ENCODE data around the gene BEND6.

The BEND6 gene

GRCh38 chr6:56946368-56946767, 8.5 kb upstream of the BEND6 start:
- H3K4me3 ChIP-seq (ENCODE audit: low read length) = no peak overlapping the region
- 0 out of 2 replicates have a peak, but pooled peaks cover 4% of the 10 kb centered on the region for H3K36me3 ChIP-seq (ENCODE audit: insufficient read depth, low read depth, low read length)
- no peaks in the 10 kb centered on the region for H3K4me1 ChIP-seq (ENCODE audit: insufficient read depth, low read length)
- 0 out of 2 replicates have a peak, but pooled peaks cover 2% of the 10 kb centered on the region for H3K9me3 ChIP-seq (ENCODE audit: insufficient read depth, low read depth, low read length)
- H3K27ac ChIP-seq (ENCODE audit: low read length) = no peak overlapping the region
- no peaks in the 10 kb centered on the region for H3K27me3 ChIP-seq (ENCODE audit: insufficient read depth, low read length)
- no peak overlapping the region for H3K9ac ChIP-seq (ENCODE audit: low read depth, low read length)

- Histone ChIP-seq H3K27me3 (ENCODE audit: insufficient read depth, low read length) (peaks cover 9% of the 10 kb centered on the region), H3K27ac (ENCODE audit: low read length) (no peak overlapping the region), H3K9ac (ENCODE audit: low read depth, low read length) (no peak overlapping the region), H3K4me1 (ENCODE audit: insufficient read depth, low read length) (0 out of 2 replicates have a peak, but pooled peaks cover under 1% of the 10 kb centered on the region), H3K4me3 (ENCODE audit: low read length) (no peak overlapping the region), H3K36me3 (ENCODE audit: insufficient read depth, low read depth, low read length) (0 out of 2 replicates have a peak, but pooled peaks cover 4% of the 10 kb centered on the region), H3K9me3 (ENCODE audit: insufficient read depth, low read depth, low read length) (no peaks in the 10 kb centered on the region)
Measured at GRCh38 chr6:56947924-56948323, 7.0 kb upstream of the BEND6 start.

DNA sequence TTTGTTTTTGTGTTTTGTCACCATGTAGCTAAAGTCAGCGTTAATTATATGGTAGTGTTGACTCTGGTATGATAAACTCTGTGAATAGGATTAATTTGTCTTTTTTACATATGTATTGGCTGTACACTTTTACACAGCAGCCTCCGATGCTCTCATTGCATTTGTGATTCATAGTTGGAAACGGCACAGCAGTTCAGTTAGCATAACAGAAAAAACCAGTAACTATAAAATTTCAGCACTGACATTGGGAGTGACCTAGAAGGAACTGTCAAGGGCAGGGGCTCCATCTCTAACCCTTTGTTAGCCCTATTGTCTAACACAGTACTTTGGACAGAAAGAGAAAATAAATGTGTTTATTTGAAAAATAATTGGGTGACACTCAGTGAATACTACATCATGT, 5.6 kb upstream of the BEND6 start:
- Histone ChIP-seq H3K27ac (ENCODE audit: low read length) (no peak overlapping the region), H3K4me3 (ENCODE audit: low read length) (no peak overlapping the region), H3K36me3 (ENCODE audit: insufficient read depth, low read depth, low read length) (0 out of 2 replicates have a peak, but pooled peaks cover 4% of the 10 kb centered on the region), H3K9ac (ENCODE audit: low read depth, low read length) (no peak overlapping the region), H3K9me3 (ENCODE audit: insufficient read depth, low read depth, low read length) (no peaks in the 10 kb centered on the region), H3K4me1 (ENCODE audit: insufficient read depth, low read length) (peaks cover 6% of the 10 kb centered on the region; the same call in 1 of the 2 replicates), H3K27me3 (ENCODE audit: insufficient read depth, low read length) (peaks cover 22% of the 10 kb centered on the region)

DNA sequence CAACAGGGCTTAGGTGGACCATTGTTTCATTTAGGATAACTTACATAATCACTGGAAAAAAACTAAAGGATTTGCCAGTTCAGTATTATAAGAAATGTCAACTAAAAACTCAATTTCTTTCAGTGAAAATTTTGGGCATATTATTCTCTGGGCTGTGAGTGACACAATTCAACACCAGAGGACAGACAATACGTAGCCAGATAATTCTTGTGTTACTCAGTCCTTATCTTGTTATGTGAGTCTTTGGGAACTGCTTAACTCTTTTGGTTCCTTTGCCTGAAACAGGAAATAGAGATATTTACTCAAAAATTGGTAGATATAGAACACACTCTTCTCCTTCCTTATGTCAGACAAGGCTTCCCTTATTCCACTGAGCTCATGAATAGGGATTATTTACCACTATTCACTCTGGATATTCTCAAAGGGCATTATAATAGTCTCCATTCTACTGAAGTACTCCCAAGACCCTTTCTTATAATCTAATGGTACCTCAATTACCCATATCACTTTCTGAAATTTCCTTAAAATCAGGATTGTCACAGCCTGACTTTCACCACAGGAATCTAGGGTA, 4.9 kb upstream of the BEND6 start:
- Histone ChIP-seq H3K27ac (ENCODE audit: low read length) (no peak overlapping the region), H3K9ac (ENCODE audit: low read depth, low read length) (no peak overlapping the region), H3K4me3 (ENCODE audit: low read length) (no peak overlapping the region), H3K4me1 (ENCODE audit: insufficient read depth, low read length) (peaks cover 6% of the 10 kb centered on the region; the same call in 1 of the 2 replicates), H3K27me3 (ENCODE audit: insufficient read depth, low read length) (peaks cover 25% of the 10 kb centered on the region), H3K36me3 (ENCODE audit: insufficient read depth, low read depth, low read length) (0 out of 2 replicates have a peak, but pooled peaks cover 4% of the 10 kb centered on the region), H3K9me3 (ENCODE audit: insufficient read depth, low read depth, low read length) (no peaks in the 10 kb centered on the region)

- Histone ChIP-seq H3K36me3 (ENCODE audit: insufficient read depth, low read depth, low read length) (0 out of 2 replicates have a peak, but pooled peaks cover 4% of the 10 kb centered on the region), H3K4me1 (ENCODE audit: insufficient read depth, low read length) (peaks cover 8% of the 10 kb centered on the region), H3K9ac (ENCODE audit: low read depth, low read length) (no peak overlapping the region), H3K27me3 (ENCODE audit: insufficient read depth, low read length) (peaks cover 28% of the 10 kb centered on the region), H3K27ac (ENCODE audit: low read length) (no peak overlapping the region), H3K9me3 (ENCODE audit: insufficient read depth, low read depth, low read length) (no peaks in the 10 kb centered on the region), H3K4me3 (ENCODE audit: low read length) (no peak overlapping the region)
Measured at GRCh38 chr6:56951049-56951831, 3.7 kb upstream of the BEND6 start.

- no peak overlapping the region for H3K27ac ChIP-seq (ENCODE audit: low read length)
- H3K36me3 ChIP-seq (ENCODE audit: insufficient read depth, low read depth, low read length) = no peaks in the 10 kb centered on the region
- peaks cover 11% of the 10 kb centered on the region for H3K4me1 ChIP-seq (ENCODE audit: insufficient read depth, low read length)
- H3K27me3 ChIP-seq (ENCODE audit: insufficient read depth, low read length) = peaks cover 39% of the 10 kb centered on the region
- peak overlapping the region; percentile 90 for H3K4me3 ChIP-seq (ENCODE audit: low read length)
- peak overlapping the region; percentile 87 for H3K9ac ChIP-seq (ENCODE audit: low read depth, low read length)
- no peaks in the 10 kb centered on the region for H3K9me3 ChIP-seq (ENCODE audit: insufficient read depth, low read depth, low read length)
Measured at GRCh38 chr6:56953597-56954402, 1.1 kb upstream of the BEND6 start.

DNA sequence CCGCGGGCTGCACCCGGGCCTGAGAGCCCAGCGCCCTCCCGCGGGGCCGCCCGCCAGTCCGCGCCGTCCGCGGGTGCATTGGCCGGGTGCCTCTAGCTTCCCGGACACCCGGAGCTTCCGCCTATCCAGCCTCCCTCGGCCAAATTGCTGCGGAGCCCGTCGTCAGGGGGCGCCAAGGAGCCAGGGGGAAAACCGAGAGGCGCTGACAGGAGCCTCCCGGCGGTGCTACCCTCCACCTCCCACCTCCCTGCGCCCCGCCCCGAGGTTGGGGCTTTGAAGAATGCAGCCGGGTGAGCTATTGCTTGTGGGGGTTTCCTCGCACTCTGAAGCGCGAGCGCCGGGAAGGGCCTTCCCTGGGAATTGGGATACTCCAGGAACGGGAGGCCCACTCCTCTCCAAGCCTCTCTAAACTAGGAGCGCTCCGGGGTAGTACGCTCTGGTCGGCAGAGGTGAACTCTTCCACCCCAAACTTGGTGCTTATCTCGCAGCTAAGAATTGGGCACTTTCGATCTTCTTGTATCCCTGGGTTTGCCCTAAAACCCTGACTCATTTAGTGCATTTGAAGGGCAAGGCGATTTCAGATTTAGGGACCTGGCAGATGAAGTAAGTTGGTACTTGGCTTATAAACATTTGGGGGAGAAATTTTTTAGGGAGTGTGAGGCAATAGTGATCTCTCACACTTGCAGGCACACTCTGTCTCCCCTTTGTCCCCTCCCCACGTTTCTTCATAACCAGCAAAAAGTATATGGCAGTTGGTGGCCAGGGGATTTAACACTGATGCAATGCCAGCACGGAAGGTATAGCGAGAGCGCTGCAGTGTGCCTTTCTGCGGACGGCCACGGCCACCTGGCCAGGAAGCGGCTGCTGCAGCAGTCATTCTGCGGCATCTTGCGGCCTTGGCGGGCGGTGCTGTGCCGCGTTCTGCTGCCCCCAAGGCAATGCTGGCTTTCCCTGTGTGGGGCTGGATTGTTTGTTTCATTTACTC, 556 bp downstream of the BEND6 start:
- Histone ChIP-seq H3K36me3 (ENCODE audit: insufficient read depth, low read depth, low read length) (no peaks in the 10 kb centered on the region), H3K4me3 (ENCODE audit: low read length) (peak overlapping the region; percentile 88), H3K9ac (ENCODE audit: low read depth, low read length) (peak overlapping the region; percentile 81), H3K27ac (ENCODE audit: low read length) (no peak overlapping the region), H3K9me3 (ENCODE audit: insufficient read depth, low read depth, low read length) (no peaks in the 10 kb centered on the region), H3K27me3 (ENCODE audit: insufficient read depth, low read length) (peaks cover 39% of the 10 kb centered on the region), H3K4me1 (ENCODE audit: insufficient read depth, low read length) (peaks cover 11% of the 10 kb centered on the region)

DNA sequence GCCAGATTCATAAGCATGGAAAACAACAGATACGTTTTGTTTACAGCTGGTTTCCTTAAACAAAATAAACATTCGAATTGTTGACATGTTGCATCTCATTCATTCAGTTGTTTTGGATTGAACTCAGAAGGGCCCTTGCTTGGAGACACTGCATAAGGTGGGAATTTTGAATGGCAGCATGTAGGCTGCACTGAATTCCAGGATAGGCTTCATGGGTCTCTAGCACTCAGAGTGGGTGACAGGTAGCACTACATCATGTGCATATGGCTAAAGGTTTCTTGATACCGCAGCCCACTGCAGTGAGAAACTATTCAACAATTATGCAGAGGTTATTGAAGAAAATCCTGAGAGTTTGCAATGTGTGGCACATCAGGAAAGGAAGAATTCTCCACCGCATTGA, 1.6 kb downstream of the BEND6 start:
- Histone ChIP-seq H3K27ac (ENCODE audit: low read length) (no peak overlapping the region), H3K27me3 (ENCODE audit: insufficient read depth, low read length) (peaks cover 39% of the 10 kb centered on the region), H3K4me3 (ENCODE audit: low read length) (peak overlapping the region; percentile 88), H3K4me1 (ENCODE audit: insufficient read depth, low read length) (peaks cover 11% of the 10 kb centered on the region), H3K9ac (ENCODE audit: low read depth, low read length) (peak overlapping the region; percentile 81; the same call in 1 of the 2 replicates), H3K9me3 (ENCODE audit: insufficient read depth, low read depth, low read length) (no peaks in the 10 kb centered on the region), H3K36me3 (ENCODE audit: insufficient read depth, low read depth, low read length) (no peaks in the 10 kb centered on the region)

DNA sequence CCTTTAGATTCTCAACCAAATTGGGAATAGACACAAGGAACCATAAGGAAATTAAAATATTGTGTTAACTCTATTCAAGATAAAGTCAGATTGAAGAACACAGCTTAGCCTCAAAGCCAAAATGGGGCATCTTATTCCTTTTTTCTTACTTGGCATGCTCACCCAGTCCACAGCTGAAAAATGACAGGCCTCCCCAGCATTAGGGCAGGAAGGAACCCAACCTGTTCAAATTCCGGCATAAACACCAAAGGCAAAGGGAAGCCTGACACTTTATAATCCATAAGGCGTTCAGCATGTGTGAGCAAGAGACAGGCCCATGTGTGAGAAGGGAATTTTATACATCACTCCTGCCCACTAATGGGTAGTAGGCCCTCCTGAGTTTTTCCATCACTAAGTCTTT, 2.9 kb downstream of the BEND6 start:
- H3K4me3 ChIP-seq (ENCODE audit: low read length) = no peak overlapping the region
- H3K36me3 ChIP-seq (ENCODE audit: insufficient read depth, low read depth, low read length) = no peaks in the 10 kb centered on the region
- H3K9me3 ChIP-seq (ENCODE audit: insufficient read depth, low read depth, low read length) = no peaks in the 10 kb centered on the region
- H3K4me1 ChIP-seq (ENCODE audit: insufficient read depth, low read length) = peaks cover 13% of the 10 kb centered on the region
- no peak overlapping the region for H3K9ac ChIP-seq (ENCODE audit: low read depth, low read length)
- no peak overlapping the region for H3K27ac ChIP-seq (ENCODE audit: low read length)
- H3K27me3 ChIP-seq (ENCODE audit: insufficient read depth, low read length) = peaks cover 31% of the 10 kb centered on the region

DNA sequence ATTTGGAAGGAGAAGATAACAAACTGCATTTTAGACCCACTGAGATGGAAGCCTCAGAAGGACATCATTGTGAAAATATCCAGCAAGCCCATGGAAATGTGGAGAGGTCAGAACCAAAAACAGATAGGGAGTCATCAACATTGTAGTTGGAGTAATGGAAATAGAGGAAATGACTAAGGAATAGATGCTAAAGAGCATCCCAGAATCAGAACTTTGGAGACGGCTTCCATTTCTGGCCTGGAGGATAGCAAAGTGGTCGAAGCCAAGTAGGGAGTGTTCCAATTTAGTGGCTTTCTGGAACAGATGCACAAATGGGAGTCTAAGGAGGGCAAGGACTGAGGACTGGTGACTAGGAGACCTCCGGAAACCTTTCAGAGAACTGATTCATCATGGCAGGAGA, 3.6 kb downstream of the BEND6 start:
- peaks cover 24% of the 10 kb centered on the region for H3K27me3 ChIP-seq (ENCODE audit: insufficient read depth, low read length)
- no peak overlapping the region for H3K4me3 ChIP-seq (ENCODE audit: low read length)
- H3K27ac ChIP-seq (ENCODE audit: low read length) = no peak overlapping the region
- H3K9ac ChIP-seq (ENCODE audit: low read depth, low read length) = no peak overlapping the region
- H3K4me1 ChIP-seq (ENCODE audit: insufficient read depth, low read length) = peaks cover 11% of the 10 kb centered on the region
- H3K36me3 ChIP-seq (ENCODE audit: insufficient read depth, low read depth, low read length) = no peaks in the 10 kb centered on the region
- H3K9me3 ChIP-seq (ENCODE audit: insufficient read depth, low read depth, low read length) = no peaks in the 10 kb centered on the region

DNA sequence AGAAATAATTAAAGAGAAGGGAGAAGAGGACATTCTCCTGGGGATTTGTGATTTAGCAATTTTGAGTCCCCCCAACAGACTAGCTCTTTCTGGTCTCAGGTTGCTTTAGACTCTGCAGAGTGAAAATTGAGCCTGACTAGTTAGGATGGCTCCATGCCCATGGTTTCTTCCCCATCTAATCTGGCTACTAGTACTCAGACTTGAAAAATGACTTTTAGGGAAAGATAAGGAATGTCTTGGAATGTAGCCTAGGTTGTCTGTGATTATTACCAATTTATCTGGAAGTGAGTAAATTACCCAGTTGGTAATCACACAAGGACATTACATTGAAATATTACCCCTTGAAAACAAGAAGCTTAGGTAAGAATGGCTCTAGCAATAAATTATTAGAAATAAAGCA, 4.2 kb downstream of the BEND6 start:
- no peak overlapping the region for H3K4me3 ChIP-seq (ENCODE audit: low read length)
- H3K27me3 ChIP-seq (ENCODE audit: insufficient read depth, low read length) = peaks cover 18% of the 10 kb centered on the region
- H3K9me3 ChIP-seq (ENCODE audit: insufficient read depth, low read depth, low read length) = no peaks in the 10 kb centered on the region
- H3K36me3 ChIP-seq (ENCODE audit: insufficient read depth, low read depth, low read length) = no peaks in the 10 kb centered on the region
- H3K27ac ChIP-seq (ENCODE audit: low read length) = no peak overlapping the region
- H3K9ac ChIP-seq (ENCODE audit: low read depth, low read length) = no peak overlapping the region
- peaks cover 11% of the 10 kb centered on the region for H3K4me1 ChIP-seq (ENCODE audit: insufficient read depth, low read length)
